GM12874 (cell line): Measurements from ENCODE around the gene C14orf39.

Experiments used
- CTCF ChIP-seq: IDR thresholded peaks from 2 replicates; pipeline ENCODE4 v1.5.1; 2011; ENCODE audit warnings: low read depth, mild to moderate bottlenecking, control low read depth, low read length, moderate library complexity; ENCODE audit not compliant: insufficient read depth

C14orf39 gene

DNA sequence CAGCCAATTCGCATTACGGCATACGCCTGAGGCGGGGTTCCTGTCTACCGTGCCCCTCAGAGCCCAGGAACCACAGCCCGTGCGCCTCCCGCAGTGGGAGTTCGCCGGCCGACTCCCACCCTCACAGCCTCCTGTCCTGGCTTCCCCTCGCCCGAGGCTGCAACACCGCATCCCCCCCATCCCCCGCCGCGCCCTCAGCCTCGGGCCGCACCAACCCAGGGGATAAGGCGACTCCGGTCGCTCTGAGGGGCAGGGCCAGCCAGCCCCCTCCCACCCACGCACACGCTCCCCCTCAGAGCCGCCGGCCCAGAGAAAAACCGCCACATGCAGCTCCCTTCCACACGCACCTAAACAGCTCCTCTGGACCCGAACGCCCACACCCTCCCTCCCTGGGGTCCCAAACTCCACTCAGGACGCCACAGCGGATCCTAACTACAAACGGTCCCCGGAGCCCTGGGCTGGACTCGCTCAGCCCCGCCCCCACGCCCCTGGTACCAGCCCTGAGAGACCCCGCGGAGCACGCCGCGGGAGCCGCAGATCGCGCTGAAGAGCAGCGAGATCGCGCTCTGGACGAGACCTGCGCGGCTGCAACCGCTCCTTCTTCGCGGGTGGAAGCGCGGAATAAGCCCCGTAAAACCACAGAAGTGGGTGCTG lies at the start of gene C14orf39:
C14orf39 (minus strand) TSS at position 466 of the 654 bp plus-strand sequence. CDS start 985 bp downstream, outside the sequence.
- no peak for TF ChIP-seq CTCF

DNA sequence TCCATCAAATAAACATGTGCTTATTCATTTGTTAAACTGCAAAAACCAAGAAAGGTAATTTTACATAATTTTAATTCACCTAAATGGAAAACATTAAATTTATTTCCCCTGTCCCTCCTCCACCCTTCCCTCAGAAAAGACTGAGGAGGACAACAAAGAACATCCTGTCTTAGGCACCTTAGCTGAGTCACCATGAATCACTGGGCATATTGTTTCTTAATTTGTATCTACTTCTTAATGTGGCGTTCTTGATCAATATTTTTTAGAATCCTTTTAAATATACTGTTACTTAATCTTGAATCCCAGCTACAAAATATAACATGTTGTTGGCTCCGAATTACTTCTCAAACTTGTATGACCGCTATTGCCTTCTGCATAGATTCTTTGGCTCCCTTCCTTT lies 46.6 kb upstream of the C14orf39 start:
- TF ChIP-seq CTCF: no peak

GRCh38 chr14:60515511-60516289 lies 29.8 kb upstream of the C14orf39 start:
- TF ChIP-seq CTCF: no peak

GRCh38 chr14:60514741-60515491 lies 29.1 kb upstream of the C14orf39 start:
- TF ChIP-seq CTCF: peak; percentile 59

DNA sequence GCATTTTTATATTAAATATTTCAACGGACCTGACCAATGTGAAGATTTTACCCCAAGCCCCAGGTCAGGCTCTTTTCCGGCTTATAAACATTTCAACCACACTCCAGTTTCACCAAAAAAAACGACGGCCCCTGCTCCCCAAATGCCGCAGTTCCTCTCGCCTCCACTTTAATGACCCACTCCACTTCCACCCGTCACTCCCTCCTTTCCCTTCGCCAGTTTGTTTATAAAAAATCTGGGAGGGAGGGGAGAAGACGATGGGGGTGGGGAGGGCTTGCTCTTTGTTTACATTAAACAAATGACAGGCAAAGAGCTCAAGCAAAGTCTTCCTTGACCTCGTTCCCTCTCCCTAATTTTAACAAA lies 28.5 kb upstream of the C14orf39 start:
- TF ChIP-seq CTCF: no peak

DNA sequence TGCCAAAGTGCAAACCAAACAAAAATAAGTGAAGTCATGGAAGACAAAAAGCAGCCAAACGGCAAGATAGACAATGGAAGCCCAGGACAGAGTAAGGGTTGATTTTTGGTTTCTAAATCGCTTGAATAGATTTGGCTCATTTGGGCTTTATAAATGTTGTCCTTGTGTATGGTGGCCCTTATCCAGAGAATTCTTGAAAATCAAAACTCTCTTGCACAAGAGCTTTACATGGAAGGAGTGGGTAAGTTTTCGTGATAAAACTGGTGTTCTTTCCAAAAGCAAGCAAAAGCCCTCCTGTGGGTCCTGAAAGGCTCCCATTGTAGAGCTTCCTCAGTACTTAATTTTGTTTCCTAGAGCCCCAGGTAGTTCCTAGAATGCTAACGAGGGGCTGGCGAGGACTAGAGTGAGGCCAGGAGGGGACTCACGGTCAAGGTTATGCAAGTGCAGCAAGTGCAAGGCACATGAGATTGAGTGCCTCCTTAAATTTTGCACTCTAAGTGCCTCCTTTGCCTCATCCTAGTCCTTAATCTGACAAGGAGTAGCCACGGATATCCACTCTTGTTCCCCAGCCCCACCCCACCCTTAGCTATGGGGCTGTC lies 27.2 kb upstream of the C14orf39 start:
- TF ChIP-seq CTCF: no peak

GRCh38 chr14:60512126-60512525 lies 26.3 kb upstream of the C14orf39 start:
- TF ChIP-seq CTCF: no peak
